Astrocyte (in vitro differentiated cells and primary cell): ENCODE data around the gene KSR2. TPM values are rescaled to one million over a fixed set of nuclear protein-coding genes. Genes with fewer than 3 reads are reported as not detected.

Source experiments
- DNase-seq: peaks from one replicate; pipeline ENCODE4 v3.0.0-alpha.2; 2010; ENCODE audit warnings: low read depth
- FAIRE-seq: peaks from 2 replicates; lab custom pipeline; 2011; peaks lifted over from hg19 to GRCh38; lab: Jason Lieb, UNC
- H2AFZ ChIP-seq: 2 replicates; pipeline ENCODE4 v1.6.0; 2012; ENCODE audit warnings: low read depth, low read length, inconsistent platforms
- H3K27ac ChIP-seq: 2 replicates; pipeline ENCODE4 v1.5.1; 2011; ENCODE audit warnings: low read depth, low read length, inconsistent platforms
- H3K27me3 ChIP-seq: 2 replicates; pipeline ENCODE4 v1.6.0; 2011; ENCODE audit warnings: low read length, inconsistent platforms; ENCODE audit not compliant: insufficient read depth
- H3K36me3 ChIP-seq: 2 replicates; pipeline ENCODE4 v1.5.1; 2011; ENCODE audit warnings: low read length, inconsistent platforms; ENCODE audit not compliant: insufficient read depth
- H3K4me1 ChIP-seq: 2 replicates; pipeline ENCODE4 v1.5.1; 2011; ENCODE audit warnings: low read length, inconsistent platforms; ENCODE audit not compliant: insufficient read depth
- H3K4me2 ChIP-seq: 2 replicates; pipeline ENCODE4 v1.6.0; 2012; ENCODE audit warnings: low read length, inconsistent platforms
- H3K4me3 ChIP-seq: 2 replicates; pipeline ENCODE4 v1.5.1; 2011; ENCODE audit warnings: low read depth, mild to moderate bottlenecking, low read length, inconsistent platforms; ENCODE audit not compliant: insufficient read depth
- H3K79me2 ChIP-seq: 2 replicates; pipeline ENCODE4 v1.6.0; 2012; ENCODE audit warnings: mild to moderate bottlenecking, low read length, inconsistent platforms; ENCODE audit not compliant: insufficient read depth
- H3K9ac ChIP-seq: 2 replicates; pipeline ENCODE4 v1.6.0; 2012; ENCODE audit warnings: mild to moderate bottlenecking, low read length, inconsistent platforms
- H3K9me3 ChIP-seq: 2 replicates; pipeline ENCODE4 v1.5.1; 2012; ENCODE audit warnings: low read depth, mild to moderate bottlenecking, low read length, inconsistent platforms; ENCODE audit not compliant: insufficient read depth
- H4K20me1 ChIP-seq: 2 replicates; pipeline ENCODE4 v1.6.0; 2012; ENCODE audit warnings: low read length, inconsistent platforms; ENCODE audit not compliant: insufficient read depth
- H3K27ac Mint-ChIP-seq: one replicate; pipeline ENCODE4 v1.8.0; 2021; ENCODE audit warnings: mild to moderate bottlenecking, mixed read lengths; ENCODE audit not compliant: unreplicated experiment
- H3K27me3 Mint-ChIP-seq: one replicate; pipeline ENCODE4 v1.8.0; 2021; ENCODE audit warnings: low read depth, mixed read lengths; ENCODE audit not compliant: unreplicated experiment
- H3K36me3 Mint-ChIP-seq: one replicate; pipeline ENCODE4 v1.8.0; 2021; ENCODE audit warnings: low read depth, mixed read lengths; ENCODE audit not compliant: unreplicated experiment
- H3K4me1 Mint-ChIP-seq: one replicate; pipeline ENCODE4 v1.8.0; 2021; ENCODE audit warnings: low read depth, mixed read lengths; ENCODE audit not compliant: unreplicated experiment
- H3K4me3 Mint-ChIP-seq: one replicate; pipeline ENCODE4 v1.8.0; 2021; ENCODE audit warnings: mild to moderate bottlenecking, moderate library complexity, mixed read lengths; ENCODE audit not compliant: unreplicated experiment
- H3K9me3 Mint-ChIP-seq: one replicate; pipeline ENCODE4 v1.8.0; 2021; ENCODE audit warnings: mild to moderate bottlenecking, mixed read lengths; ENCODE audit not compliant: unreplicated experiment
- CTCF ChIP-seq: IDR thresholded peaks from 2 replicates; pipeline ENCODE4 v1.5.1; 2011; ENCODE audit warnings: low read depth, mild to moderate bottlenecking, inconsistent platforms, low read length, moderate library complexity; ENCODE audit not compliant: insufficient read depth
- EZH2 ChIP-seq: IDR thresholded peaks from 2 replicates; pipeline ENCODE4 v1.6.1; 2012; ENCODE audit warnings: mild to moderate bottlenecking, low read length, inconsistent platforms; ENCODE audit not compliant: insufficient read depth
- total RNA-seq: library from RNA; stranded (reverse); gene quantifications from 2 replicates; pipeline ENCODE4 v1.2.1, GENCODE V29; 2021

KSR2 gene
- total RNA-seq, 1 donor from 2014 or later, result 0.98 TPM

- Histone ChIP-seq H3K36me3 (no peaks in the 10 kb centered on the region), H3K4me1 (no peaks in the 10 kb centered on the region), H3K27ac (no peak overlapping the region), H4K20me1 (no peaks in the 10 kb centered on the region), H2AFZ (no peak overlapping the region), H3K4me2 (no peak overlapping the region), H3K9ac (no peak overlapping the region), H3K4me3 (no peak overlapping the region), H3K27me3 (no peaks in the 10 kb centered on the region), H3K9me3 (no peaks in the 10 kb centered on the region), H3K79me2 (no peaks in the 10 kb centered on the region)
- Mint-ChIP-seq H3K9me3 (no peaks in the 10 kb centered on the region), H3K36me3 (no peaks in the 10 kb centered on the region), H3K27ac (no peak overlapping the region), H3K4me3 (no peak overlapping the region), H3K4me1 (no peaks in the 10 kb centered on the region), H3K27me3 (peaks cover 17% of the 10 kb centered on the region)
- DNase-seq, result no peak
- TF ChIP-seq EZH2 (no peak), CTCF (no peak)
- FAIRE-seq, result no peak
Observed at GRCh38 chr12:117664169-117664568, 304.6 kb downstream of the KSR2 start.

- Mint-ChIP-seq H3K36me3 (no peaks in the 10 kb centered on the region), H3K9me3 (no peaks in the 10 kb centered on the region), H3K27ac (no peak overlapping the region), H3K27me3 (peaks cover 12% of the 10 kb centered on the region), H3K4me1 (no peaks in the 10 kb centered on the region), H3K4me3 (no peak overlapping the region)
- H3K36me3 ChIP-seq, result no peaks in the 10 kb centered on the region
- no peaks in the 10 kb centered on the region for H3K27me3 ChIP-seq
- H3K4me2 ChIP-seq, result no peak overlapping the region
- FAIRE-seq (no peak), DNase-seq (no peak)
- H3K4me1 ChIP-seq, result no peaks in the 10 kb centered on the region
- no peaks in the 10 kb centered on the region for H4K20me1 ChIP-seq
- no peak overlapping the region for H3K27ac ChIP-seq
- H3K79me2 ChIP-seq, result no peaks in the 10 kb centered on the region
- H3K4me3 ChIP-seq, result no peak overlapping the region
- no peak for TF ChIP-seq EZH2
- TF ChIP-seq CTCF, result no peak
- no peak overlapping the region for H2AFZ ChIP-seq
- H3K9me3 ChIP-seq, result no peaks in the 10 kb centered on the region
- H3K9ac ChIP-seq, result no peak overlapping the region
Observed at GRCh38 chr12:117662620-117663395, 306.0 kb downstream of the KSR2 start.

GRCh38 chr12:117662220-117662619 is 306.6 kb downstream of the KSR2 start:
- no peak overlapping the region for H3K9ac ChIP-seq
- no peak overlapping the region for H2AFZ ChIP-seq
- no peaks in the 10 kb centered on the region for H3K36me3 Mint-ChIP-seq
- no peaks in the 10 kb centered on the region for H3K27me3 ChIP-seq
- no peak overlapping the region for H3K4me3 ChIP-seq
- no peaks in the 10 kb centered on the region for H3K9me3 Mint-ChIP-seq
- FAIRE-seq (no peak), DNase-seq (no peak)
- no peaks in the 10 kb centered on the region for H3K9me3 ChIP-seq
- H3K27ac ChIP-seq, result no peak overlapping the region
- H3K27me3 Mint-ChIP-seq, result peaks cover 11% of the 10 kb centered on the region
- no peaks in the 10 kb centered on the region for H3K36me3 ChIP-seq
- H4K20me1 ChIP-seq, result no peaks in the 10 kb centered on the region
- H3K4me3 Mint-ChIP-seq, result no peak overlapping the region
- no peak overlapping the region for H3K27ac Mint-ChIP-seq
- H3K4me1 Mint-ChIP-seq, result no peaks in the 10 kb centered on the region
- H3K4me2 ChIP-seq, result no peak overlapping the region
- no peak for TF ChIP-seq EZH2
- no peak for TF ChIP-seq CTCF
- H3K4me1 ChIP-seq, result no peaks in the 10 kb centered on the region
- H3K79me2 ChIP-seq, result no peaks in the 10 kb centered on the region
